ENCODE measurements around the gene RGS3.

- no peak for TF ChIP-seq CTCF (IDR thresholded peaks at IDR 0.05)
- no peak for TF ChIP-seq POLR2A (IDR thresholded peaks at IDR 0.05)
These were observed 12.5 kb downstream of the RGS3 start for GRCh38 chr9:113475992-113476391.
